Suppressor macrophage treated with lipopolysaccharide for 4 hours (primary cell): ENCODE data around the gene ZNRF4.
"Not testable (repeated sequence)": the region's sequence is repeated elsewhere in the genome, so short reads cannot be mapped to it uniquely, and the experiment has no call there.

Source experiments
- DNase-seq: peaks from one replicate; pipeline ENCODE4 v3.0.0-alpha.2; 2020

The ZNRF4 gene

DNA sequence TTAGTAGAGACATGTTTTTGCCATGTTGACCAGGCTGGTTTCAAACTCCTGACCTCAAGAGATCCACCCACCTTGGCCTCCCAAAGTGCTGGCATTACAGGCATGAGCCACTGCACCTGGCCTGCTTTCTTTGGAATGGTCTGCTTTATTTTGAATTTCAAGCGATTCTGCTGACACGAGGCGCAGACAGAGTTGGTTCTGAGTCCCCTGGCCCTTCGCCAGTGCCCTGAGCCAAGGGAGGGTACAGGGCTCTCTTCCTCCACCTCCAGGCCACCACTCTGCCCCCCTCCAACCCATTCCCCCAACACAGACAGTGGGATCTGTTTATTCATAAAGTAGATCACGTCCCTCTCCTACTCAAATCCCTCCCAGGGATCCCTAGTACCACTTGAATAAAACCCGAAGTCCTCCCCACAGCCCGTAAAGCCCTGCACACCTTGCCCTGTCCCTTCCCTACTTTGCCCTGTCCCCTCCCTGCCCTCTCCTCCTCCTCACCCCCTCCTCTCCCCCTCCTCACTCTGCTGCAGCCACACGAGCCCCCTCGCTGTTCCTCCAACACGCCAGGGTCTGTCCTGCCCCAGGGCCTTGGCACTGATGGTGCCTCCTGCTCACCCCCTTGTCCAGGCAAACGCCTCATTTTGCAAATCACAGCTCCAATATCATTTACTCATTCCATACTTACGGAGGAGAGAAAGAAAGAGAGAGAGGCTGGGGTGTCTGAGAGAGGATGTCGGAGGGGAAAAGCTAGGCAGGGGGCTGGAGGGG is 22.4 kb downstream of the ZNRF4 start:
- DNase-seq: no peak

DNA sequence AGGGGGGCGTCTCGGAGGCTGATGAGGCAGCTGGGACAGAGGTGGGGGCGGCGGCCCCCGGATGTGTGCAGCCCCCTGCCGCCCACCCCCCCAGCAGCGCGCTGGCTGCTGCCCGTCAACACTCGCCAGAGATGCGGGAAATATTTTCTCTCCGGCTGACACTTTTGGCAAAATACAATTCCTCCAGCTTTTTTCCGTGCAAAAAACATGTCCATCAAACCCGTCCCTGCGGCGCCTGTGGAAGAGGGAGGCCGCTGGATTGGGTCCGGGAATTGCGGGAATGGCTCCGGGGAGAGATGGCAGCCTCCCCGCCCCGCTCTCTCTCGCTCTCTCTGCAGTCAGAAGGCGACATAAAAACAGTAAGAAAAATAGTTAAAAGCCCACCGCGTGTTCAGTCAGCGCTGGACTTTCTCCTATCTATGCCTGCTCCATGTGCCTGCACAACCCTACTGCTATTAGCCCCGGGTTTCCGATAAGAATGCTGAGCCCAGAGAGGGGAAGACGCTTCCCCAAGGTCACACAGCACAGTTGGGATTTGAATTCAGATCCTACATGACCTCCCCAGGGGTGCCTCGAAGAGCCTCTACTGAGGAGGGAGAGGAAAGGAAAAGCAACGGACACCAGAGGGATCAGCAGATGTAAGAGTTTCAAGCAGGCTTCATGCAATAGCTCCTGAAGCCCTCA is 23.2 kb downstream of the ZNRF4 start:
- DNase-seq: no peak

DNA sequence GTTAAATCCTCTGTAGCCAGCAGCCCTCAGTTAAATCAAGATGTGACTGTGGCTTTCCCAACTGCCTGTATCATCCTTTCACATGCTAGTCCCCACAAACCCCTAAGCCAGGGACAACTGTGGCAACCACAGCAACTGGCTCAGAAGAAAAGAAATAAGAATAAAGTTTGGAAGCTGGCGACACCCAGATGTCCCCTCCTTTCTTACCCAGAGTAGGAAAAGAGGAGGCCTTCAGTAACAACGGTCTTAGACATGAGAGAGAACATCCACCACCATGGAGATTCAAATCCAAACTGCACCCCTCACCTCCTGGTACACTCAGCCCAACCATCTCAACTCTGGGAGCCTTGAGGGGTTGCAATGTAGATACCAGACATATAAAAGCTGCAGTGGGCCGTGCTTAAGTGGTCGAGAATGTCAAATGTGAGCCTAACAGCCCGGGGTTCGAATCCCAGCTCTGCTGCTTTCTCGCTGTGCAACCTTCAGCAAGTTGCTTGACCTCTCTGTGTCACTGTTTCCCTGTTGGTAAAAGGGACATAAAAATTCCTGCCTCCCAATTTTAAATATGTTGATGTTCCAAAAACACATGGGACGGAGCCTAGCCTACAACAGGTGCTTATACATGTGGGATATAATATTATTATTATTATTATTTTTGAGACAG is 23.8 kb downstream of the ZNRF4 start:
- no peak for DNase-seq

DNA sequence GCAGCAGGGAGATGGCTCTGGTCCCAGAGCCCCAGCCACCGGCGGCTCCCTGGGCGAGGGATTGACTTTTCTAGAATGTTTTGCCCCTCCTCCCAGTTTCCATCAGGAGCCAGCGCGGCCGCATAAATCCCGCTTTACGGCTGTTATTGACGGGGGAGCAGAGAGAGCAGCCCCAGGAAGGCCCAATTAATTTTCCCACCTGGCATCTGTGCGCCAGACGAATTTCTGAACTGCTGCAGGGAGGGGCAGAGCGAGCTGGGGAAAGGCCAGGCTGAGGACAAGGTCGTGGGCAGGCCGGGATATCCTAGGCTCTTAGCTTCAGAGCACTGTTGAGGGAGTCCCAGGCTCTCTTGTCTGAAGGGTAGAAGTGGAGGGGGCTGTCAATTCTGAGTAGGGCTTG is 24.7 kb downstream of the ZNRF4 start:
- DNase-seq: no peak

DNA sequence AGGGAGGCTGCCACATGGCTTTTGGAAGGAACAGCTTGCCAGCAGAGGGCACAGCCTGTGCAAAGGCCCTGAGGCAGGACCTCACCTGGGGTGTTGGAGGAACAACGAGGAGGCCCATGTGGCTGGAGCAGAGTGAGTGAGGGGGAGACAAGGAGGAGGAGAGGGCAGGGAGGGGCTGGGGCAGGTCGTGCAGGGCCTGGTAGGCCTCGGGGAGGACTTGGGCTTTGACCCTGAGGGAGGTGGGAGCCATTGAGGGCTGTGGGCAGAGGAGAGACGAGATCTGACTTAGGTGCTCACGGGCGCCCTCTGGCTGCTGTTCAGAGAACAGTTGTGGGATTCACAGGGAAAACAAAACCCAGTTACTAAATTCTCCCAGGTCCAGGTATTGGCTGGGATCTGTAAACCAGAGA is 25.2 kb downstream of the ZNRF4 start:
- peak; percentile 25 for DNase-seq

DNA sequence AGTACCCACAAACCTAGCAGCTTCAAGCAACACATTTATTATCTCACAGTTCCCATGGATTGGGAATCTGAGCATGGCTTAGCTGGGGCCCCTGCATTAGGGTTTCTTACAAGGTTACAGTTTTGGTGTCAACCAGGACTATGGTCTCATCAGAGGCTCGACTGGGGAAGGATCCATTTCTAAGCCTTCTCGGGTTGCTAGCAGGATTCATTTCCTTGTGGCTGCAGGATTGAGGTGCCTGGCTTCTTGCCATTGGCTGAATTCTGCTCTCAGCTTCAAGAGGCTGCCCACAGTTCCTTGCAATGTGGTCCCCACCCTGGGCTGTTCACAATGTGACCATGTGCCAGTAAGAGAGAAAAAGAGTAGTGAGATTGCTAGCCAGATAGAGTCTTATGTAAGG is 26.7 kb downstream of the ZNRF4 start:
- DNase-seq: no peak

DNA sequence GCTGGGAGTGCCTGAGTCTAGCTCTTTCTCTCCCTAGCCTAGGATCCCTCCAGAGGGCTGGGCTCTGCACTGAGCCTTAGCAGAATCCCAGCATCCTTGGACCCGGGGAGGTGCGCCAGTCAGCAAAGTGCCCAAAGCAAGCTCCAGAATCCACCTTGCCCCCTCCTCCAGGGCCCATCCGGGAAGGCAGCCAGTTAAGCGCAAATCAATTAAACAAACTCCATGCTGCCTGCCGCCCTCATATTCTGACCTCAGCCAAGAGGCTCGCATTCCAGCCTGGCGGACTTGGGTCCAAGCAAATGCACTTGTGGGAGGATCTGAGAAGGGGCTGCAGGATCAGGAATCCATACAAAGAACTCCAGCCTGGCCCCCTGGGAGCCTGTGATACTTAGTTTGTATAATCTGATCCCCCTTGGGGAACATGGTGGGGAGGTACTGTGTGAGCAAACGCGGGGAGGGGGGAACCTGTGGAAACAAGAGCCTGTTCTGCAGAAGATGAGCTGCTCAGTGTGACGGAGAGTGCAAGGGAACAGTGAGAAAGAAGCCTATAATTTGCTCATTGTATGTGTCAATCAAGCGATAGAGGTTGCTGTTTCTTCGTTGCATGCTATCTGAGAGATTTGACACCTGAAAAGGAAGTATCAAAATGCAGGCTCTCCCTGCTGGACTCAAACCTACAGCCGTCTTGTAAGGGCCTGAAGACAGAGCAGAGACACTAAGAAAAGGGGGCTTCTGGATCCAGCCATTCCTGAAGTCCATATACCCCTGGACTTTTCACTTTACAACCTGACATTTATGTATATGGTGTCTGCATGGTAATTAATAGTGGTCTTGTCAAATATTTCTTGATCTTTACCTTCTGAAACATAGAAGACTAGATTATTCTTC is 29.4 kb downstream of the ZNRF4 start:
- DNase-seq: no peak

DNA sequence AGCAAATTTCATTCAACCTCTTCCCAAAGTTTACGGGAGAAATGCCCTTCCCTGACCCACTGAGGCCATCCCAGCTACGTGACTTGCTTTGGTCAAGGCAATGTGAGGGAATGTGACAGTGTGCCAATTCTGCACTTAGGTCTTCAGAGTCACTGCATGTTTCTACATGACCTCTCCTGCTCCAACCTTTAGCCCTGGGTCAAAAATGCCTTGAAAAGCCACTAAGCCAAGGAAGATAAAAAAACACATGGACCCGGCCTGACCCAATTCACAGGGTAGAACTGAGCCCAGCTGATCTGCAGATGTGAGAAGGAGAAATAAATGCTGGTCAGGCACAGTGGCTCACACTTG is 30.0 kb downstream of the ZNRF4 start:
- DNase-seq: no peak

DNA sequence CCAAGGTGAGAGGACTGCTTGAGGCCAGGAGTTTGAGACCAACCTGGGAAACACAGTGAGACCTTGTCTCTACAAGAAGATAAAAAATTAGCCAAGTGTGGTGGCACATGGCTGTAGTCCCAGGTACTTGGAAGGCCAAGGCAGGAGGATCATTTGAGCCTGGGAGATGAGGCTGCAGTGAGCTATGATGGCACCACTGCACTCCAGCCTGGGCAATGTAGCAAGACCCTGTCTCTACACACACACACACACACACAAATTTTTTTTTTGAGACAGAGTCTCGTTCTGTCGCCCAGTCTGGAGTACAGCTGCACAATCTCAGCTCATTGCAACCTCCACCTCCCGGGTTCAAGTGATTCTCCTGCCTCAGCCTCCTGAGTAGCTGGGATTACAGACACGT is 30.4 kb downstream of the ZNRF4 start:
- not testable (repeated sequence) for DNase-seq

DNA sequence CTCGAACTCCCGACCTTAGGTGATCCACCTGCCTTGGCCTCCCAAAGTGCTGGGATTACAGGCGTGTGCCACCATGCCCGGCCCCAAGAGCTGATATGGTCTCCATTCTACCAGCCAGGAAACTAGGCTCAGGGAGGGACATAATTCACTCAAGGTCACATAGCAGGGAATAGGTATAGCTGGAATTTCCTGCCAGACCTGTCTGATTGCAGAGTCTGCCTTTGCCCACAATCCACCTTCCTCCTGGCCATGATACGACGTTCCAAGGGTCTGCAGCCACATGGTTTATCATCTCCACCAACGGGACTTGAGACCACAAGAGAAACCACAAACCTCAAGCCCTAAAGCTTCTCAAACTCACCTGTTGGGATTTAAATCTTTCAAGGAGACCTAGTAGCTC is 32.0 kb downstream of the ZNRF4 start:
- no peak for DNase-seq

DNA sequence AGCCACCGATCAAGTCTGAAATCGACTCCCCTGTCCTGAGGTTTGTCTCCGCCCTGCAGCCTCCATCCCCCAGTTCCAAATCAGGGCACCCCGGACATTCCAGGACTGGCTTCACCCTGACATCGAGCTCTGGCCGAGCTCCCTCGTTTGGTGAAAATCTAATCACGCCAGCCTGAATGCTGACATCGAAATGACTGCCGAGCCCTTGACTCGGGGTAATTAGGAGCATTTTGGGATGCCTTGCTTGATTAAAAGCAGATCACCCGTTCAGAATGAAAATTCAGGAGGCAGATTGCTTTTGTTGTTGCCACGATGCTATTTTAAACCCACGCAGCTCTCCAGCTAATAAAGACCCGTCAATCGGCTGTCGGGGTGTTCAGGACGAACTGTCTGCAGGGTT is 34.3 kb downstream of the ZNRF4 start:
- DNase-seq: no peak

DNA sequence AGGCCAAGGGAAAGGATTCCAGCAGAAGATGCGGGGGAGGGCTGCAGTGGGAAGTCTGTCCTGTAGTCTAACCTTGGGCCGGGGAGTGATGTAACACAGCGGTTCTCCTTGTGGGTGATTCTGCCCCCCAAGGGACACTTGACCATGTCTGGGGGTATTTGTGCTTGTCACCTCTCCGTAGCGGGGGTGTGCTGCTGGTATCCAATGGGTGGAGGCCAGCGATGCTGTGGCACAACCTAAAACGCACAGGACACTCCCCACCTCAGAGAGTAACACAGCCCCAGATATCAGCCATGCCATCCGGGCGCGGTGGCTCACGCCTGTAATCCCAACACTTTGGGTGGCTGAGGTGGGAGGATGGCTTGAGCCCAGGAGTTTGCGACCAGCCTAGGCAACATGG is 36.3 kb downstream of the ZNRF4 start:
- DNase-seq: no peak

DNA sequence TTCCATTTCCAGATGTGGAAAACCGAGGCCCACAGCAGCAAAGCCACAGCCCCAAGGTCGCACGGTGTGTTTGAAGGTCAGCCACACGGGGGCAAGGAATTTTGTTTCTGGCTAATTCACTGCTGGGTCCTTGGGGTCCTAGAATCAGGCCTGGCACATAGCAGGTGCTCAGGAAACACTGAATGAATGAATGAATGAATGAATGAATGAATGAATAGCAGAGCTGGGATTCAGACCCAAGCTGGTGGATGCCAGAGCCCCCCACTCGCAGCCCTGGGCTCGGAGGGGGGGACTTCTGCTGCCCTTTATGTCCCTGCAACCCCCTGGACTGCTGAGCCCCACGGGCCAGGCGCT is 37.0 kb downstream of the ZNRF4 start:
- no peak for DNase-seq

DNA sequence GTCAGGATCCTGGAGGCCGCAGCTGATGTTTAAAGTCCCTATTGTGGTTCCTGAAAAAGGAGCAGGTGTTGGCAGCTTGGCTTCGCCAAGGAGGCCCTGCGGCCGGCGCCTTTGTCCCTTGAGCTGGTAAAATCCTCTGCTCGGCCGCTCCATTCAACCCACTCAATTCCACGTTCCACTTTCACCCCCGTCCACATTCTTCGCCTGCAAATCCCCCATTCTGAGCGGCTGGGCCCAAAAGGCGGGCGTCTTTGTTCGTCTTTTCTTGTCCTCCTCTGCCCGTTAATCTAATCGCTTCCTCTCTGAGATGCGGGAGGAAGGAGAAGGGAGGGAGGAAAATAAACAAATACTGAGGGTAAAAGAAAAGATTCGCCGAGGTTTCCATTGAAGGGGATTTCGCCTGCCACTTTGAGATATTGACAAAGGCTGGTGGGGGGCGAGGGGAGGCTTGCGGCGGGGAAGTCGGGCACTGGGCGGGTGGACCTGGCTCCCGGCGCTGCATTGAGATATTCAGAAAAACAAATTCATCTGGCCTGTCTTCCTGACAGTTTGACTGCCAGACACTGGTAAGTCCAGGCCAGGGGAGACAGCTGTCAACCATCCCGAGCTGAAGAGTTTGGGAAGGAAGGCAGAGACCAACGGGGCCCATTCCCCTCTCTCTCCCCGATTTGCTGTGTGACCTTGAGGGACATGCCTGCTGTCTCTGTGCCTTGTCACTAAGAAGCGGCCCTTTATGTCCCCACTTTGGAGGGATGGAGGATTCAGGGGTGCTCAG is 37.6 kb downstream of the ZNRF4 start:
- DNase-seq: no peak

DNA sequence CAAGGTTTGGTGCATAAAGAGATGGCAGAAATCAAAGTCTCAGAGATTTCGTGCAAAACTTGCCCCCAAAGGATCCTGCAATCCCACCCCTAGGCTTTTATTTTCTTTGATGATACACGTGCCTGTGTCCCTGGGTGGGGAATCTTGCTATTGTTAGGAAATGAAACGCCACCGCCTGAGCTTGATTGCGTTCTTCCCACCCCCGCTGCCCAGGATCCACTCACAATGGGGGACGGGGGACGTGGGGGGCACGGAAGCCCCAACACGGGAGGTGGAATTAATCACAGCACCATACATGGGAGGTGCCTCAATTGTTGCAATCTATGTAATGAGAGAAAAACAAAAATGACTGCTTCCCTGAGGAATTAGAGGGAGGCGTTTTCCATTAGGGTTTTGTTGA is 39.6 kb downstream of the ZNRF4 start:
- no peak for DNase-seq

DNA sequence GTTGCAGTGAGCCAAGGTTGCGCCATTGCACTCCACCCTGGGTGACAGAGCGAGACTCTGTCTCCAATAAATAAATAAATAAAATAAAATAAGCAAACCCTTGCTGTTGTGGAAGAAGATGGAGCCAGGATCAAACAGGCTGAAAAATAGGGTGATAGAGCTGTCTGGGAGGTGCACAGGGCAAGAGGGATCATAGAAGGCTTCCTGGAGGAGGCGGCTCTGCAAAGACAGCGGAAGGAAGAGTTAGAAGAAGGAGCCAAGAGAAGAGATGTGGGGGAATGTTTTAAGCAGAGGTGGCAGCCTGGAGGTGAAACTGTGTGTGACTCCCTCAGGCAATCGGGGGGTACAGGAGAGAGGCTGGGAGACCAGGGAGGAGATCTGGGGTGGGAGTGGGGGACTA is 40.6 kb downstream of the ZNRF4 start:
- no peak for DNase-seq

DNA sequence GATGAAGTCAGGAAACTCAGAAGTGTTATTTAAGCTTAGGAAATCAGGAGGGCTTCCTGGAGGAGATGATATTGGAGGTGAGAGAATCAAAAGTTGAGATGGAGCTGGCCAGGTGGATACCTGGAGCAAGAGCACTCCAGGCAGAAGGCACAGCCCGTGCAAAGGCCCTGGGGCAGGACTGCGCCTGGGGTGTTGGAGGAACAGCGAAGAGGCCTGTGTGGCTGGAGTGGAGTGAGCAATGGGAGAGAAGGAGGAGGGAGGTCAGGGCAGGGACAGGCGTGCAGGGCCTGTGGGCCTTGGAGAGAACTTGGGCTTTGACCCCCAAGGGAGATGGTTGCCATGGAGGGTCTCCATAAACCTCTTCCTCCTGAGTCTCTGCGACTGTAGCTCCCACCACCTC is 42.1 kb downstream of the ZNRF4 start:
- no peak for DNase-seq

DNA sequence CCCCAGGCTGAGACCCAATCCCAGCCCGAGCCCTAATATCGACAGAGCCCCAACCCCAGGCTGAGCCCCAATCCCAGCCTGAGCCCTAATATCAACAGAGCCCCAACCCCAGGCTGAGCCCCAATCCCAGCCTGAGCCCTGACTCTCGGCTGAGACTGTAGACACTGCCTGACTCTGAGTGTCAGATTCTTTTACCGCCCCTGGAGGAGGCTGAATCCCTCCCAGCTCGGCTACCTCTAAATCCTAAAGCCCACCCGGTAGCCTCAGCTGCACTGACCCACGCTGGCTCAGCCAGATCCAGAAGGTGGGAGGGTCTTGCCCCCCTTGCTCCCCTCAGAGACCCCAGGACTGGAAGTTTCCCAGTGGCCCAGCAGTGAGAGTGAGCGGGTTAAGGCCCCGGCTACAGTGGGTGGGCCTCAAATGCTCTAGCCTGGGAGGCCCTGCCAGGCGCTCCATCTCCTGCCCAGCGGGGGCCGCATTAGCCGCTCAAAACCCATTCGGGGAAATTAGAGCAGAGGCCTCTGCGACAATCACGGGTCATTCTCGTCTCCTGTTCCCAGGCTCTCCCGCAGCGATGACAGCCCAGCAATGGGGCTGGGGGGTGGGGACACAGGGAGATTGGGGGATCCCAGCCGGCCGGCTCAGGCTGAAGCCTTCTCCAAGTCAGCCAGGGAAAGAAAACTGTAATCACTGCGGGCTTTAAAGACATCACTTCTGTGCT is 43.8 kb downstream of the ZNRF4 start:
- no peak for DNase-seq

DNA sequence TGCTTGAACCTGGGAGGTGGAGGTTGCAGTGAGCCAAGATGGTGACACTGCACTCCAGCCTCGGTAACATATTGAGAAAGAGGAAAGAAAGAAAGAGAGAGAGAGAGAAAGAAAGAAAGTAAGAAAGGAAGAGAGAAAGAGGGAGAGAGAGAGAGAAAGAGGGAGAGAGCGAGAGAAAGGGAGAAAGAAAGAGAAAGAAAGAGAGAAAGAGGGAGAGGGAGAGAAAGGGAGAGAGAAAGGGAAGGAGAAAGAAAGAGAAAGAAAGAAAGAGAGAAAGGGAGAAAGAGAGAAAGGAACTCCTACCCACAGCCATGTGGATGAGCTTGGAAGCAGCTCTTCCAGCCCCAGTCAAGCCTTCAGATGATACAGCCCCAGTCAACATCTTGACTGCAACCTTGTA is 46.7 kb downstream of the ZNRF4 start:
- no peak for DNase-seq

DNA sequence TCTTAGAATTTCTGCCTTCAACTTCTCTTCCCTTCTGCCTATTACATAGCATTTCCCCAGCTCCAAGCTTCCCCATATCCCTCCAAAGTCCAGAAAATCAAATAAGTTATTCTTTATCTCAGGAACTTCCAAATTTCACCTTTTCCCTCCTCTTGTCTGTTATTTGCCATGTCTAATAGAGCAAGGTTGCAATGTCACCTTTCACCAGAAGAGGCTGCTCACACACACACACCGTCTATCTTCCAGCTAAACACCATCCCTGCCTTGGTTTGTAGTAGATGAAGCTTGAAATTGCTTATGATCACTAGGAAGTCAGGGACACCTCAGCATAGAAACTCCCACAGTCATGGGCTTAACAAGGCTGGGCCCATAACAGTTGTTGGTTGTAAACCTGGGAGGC is 48.4 kb downstream of the ZNRF4 start:
- no peak for DNase-seq

DNA sequence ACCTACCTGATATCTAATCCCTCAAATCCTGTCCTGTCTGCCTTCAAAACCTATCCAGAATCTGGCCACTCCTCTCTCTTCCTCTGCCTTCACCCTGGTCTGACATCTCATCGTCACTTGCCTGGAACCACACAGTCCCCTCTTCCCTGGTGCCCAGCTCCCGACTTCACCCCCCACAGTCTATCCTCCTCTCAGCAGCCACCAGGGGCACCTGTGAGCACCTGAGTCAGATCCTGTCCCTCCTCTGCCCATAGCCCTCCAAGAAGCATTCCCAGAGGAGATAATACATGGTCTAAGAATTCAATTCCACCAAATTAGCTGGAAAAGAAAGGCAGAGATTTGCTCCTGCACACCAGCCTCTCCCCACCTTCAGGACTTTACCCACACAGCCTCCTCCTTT is 48.9 kb downstream of the ZNRF4 start:
- no peak for DNase-seq
